Brain pericyte (primary cell): Measurements from ENCODE around the gene ADAMTS17.

Source experiments
- DNase-seq: peaks from one replicate; pipeline ENCODE4 v3.0.0-alpha.2; 2012; ENCODE audit warnings: low read depth, low spot score

The ADAMTS17 gene

DNA sequence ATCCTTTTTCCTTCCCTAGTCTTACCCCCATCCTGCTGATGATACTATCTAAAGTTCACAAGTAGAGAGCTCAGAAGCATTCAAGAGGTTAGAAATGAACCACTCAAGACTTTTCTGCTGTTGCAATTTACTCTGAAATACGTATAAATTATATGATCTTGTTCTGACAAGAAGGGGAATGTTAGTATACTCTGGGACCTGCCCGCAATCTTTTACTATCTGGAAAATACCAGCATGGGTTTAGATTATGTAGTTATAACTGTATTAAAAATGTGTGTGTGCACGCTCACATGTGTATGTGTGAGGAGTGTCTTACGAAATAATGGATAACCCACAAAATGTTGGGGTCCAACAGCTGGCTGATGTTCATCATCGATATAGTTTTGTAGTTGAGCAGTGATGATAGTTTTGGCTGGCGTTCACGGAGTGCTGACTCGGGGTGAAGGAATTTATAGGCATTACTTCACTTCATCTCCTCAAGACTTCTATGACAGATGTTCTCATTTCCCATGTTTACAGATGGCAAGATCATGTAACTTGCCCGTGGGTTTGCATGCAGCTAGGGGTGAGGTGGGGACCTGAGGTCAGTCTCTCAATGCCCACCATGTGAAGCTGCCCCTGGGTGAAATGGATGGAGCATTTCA lies 311.1 kb downstream of the ADAMTS17 start:
- no peak for DNase-seq

DNA sequence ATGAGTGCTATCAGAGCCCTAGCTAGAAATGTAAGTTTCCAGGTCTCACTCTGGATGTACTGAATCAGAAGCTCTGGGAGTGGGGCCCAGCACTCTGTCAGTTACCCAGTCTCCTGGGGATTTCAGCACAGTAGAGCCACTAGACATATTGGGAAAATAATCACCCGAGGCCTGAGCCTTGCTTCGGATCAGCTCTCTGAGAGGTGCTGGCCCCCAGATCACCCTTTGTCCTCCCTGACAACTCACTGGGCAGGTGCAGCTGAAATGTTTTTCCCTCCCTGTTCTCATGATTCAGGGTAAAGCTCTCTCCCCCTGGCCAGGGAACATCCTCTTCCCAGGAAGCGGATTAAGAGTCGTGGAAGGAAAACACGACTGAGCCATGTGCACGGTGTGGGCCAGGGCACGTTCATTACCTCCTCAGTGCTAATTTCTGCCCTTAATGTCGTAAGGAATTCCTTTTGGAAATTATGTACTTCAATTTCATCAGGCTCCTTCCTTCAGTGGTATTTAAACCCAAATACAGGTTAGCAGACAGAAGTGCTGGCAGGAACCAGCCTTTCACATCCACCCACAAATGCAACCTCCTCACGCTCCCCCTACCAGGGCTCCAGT lies 311.8 kb downstream of the ADAMTS17 start:
- no peak for DNase-seq

DNA sequence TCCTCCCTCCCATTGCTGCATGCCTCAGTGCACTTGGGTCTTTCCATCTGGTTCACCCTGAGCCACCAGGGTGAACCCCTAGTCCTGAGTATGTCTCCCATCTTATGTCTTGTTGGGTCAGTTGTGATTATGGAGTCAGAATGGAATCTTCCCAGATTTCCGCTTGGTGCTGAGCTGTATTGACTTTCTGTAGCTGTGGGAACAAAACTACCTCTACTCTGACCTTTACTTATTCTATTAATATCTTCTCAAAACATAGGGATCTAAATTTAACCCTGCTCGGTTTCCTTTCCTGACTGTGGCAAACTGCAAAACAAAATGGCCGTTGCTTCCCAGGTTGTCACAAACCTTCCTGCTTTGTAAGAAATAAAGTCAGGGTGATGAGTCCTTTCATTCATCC lies 312.7 kb downstream of the ADAMTS17 start:
- DNase-seq, result no peak

DNA sequence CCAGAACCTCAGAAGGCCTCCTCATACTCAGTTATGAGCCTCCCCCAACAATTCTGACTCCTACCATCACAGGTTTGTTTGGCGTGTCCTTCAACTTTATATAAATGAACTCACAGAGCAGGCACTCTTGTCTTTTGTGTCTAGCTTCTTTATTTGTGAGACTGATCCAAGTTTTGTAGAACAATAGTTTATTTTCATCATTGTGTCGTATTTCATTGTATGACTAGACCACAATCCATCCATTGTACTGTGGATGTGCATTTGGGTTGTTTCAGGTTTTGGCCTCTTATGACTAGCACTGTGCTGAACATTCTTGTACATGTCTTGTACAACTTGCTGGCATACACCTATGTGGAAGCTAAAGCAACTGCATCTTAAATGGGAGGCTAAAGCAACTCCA lies 315.7 kb downstream of the ADAMTS17 start:
- DNase-seq, result no peak

DNA sequence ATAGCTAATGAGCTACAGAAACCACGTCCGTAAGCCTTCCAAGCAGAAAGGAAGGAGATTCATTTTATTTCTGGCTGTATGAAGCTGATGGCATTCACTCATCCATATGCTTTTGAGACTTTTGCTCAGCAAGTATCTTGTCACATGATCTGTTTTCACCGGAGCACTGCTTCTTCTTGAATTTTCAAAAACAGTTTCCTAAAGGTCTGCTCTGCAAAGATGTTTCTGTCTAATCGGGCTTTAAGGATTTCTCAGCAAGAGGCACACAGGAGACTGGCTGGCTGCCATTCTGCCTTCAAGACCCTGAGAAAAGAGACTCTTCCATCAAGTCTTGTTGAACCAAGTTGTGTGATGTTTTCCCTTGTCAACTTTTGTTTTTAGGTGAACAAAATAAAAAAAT lies 319.0 kb downstream of the ADAMTS17 start:
- no peak for DNase-seq

DNA sequence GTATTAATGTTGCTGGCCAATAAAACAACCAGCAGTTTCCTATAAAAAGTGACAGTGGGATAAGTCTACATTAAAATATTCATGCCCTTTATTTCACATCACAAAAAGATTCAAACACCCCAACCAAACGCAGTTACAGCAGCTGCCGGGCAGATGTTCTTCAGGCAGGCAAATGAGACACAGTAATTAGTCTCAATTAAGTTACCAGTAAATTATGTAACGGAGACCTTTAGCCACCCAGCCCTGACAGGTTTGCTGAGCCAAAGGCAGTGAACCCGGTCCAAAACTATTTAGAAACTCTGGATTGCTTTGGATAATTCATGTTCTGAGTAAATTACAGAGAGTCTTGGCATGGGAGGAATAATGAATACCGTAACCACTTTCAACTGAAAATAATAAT lies 319.4 kb downstream of the ADAMTS17 start:
- no peak for DNase-seq

DNA sequence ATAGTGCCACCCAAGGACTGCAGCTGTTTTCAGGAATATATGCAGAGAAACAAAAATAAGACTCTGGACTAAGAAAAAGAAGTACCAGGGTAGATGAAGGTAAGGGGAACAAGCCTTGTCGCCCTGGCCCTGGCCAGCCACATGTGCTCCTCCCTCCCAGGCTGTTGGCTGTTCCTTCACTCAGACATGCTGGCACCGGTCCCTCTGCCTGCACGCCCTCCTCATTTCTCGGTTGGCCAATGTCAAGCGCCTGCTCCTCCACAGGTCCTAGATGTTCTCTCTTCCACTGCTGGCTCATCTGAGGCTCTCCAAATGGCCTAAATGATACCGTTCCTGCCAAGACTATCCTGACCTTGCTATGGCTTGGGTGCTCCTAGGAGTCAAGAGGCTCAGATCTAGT lies 320.1 kb downstream of the ADAMTS17 start:
- DNase-seq, result no peak

DNA sequence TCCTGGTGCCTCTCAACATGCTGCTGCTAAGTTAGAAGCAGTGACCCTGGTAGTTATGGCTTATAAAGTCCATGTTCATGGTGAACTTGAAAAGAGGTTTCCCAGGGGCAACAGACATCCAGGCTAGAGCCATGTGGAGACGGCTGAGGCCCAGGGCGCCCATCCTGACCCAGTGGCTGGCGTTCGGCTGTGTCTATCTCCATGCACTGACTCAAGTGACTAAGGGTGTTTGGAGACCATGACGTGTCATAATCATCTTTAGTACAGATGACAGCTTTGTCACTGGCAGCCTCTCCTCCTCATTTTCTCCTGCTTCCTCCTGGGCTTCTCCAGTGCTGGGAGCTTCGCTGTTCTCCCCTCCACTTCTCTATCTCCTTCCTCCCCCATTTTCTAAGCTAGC lies 321.2 kb downstream of the ADAMTS17 start:
- no peak for DNase-seq

DNA sequence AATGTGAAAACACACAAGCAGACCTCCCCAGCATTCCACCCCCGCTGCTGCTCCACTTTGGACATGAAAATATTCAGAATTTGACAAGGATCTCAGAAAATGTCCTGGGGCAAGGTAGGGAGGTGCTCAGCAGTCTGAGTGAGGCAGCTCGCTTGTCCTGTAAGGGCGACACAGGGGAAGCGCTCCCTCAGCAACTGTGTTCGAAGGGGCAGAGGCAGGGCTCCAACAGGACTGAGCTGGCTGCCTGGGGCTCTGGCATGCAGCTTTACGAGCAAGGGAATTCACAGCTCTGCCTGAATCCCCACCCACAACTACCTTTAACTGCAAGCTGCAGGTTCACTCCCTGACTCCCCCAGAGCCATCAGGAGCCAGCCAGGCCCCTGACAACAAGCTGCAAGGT lies 321.6 kb downstream of the ADAMTS17 start:
- no peak for DNase-seq

DNA sequence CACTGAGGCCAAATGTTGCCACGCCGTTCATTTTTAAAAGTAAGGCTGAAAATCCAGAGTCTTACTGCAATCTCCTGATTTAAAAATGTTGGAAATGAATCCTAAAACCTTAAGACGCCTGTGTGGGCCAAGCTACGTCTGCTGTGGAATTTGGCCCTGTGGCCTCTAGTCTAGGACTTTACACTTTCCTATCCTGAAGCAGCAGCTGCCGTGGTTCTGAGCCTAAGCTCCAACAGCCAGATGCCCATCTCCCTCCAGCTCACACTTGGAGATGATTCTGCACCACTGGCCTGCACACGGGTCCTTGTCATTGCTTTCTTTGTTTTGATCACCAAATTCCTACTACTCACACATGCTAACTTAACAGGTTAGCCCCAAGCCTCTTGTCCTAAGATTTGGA lies 322.2 kb downstream of the ADAMTS17 start:
- DNase-seq, result no peak

DNA sequence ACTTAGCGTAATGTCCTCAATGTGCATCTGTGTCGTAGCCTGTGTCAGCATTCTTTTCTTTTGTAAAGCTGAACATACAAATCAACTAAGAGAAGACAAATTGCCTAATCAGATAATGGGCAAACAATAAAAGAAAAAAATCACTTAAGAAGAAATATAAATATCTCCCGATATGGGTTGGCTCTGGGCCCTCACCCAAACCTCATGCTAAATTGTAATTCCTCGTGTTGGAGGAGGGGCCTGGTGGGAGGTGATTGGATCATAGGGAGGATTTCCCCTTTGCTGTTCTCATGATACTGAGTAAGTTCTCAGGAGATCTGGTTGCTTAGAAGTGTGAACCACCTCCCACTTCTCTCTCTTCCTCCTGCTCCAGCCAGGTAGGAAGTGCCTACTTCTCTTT lies 323.6 kb downstream of the ADAMTS17 start:
- DNase-seq, result no peak

DNA sequence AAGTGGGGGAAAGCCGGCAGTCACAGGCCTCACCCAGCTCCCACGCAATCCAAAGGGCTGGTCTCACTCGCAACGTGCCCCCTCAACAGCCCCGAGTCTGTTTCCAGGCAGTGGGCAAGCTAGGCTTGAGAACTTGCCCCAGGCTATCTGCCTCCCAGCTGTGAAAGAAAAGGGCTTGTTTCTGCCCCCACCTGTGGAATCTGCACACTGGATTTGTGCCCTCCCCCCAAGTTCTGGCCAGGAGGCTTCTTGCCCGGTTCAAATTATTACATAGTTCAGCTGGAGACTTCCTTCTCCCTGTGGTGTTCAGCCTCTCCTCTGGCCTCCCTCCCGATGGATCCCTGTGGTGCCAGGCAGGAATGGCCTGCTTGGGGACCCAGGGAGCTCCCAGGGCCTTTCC lies 324.6 kb downstream of the ADAMTS17 start:
- DNase-seq, result no peak

DNA sequence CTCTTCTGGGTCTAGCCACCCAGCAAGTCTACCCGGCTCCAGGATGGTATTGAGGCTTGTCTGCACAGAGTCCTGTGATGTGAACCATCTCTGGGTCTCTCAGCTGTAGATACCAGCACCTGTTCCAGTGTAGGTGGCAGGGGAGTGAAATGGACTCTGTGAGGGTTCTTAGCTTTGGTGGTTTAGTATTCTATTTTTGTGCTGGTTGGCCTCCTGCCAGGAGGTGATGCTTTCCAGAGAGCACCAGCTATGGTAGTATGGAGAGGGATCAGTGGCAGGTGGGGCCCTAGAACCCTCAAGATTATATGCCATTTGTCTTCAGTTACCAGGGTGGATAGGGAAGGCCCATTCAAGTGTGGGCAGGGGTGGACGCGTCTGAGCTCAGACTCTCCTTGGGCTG lies 325.1 kb downstream of the ADAMTS17 start:
- DNase-seq, result no peak

DNA sequence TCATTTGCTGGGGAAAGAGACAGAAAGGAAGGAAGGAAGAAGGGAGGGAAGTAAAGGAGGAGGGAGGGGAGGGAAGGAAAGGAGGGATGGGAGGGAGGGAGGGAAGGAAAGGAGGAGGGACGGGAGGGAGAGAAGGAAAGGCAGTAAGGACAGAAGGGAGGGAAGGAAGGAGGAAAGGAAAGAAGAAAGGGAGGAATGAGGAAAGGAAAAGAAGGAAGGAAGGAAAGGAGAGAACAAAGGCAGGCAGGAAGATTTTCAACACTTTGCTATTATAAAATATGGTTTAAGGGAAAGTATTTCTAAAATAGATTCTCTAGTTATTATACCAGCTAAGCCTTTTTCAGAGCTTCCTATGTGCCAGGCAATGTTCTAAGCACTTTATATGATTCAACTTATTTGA lies 330.5 kb downstream of the ADAMTS17 start:
- no peak for DNase-seq

DNA sequence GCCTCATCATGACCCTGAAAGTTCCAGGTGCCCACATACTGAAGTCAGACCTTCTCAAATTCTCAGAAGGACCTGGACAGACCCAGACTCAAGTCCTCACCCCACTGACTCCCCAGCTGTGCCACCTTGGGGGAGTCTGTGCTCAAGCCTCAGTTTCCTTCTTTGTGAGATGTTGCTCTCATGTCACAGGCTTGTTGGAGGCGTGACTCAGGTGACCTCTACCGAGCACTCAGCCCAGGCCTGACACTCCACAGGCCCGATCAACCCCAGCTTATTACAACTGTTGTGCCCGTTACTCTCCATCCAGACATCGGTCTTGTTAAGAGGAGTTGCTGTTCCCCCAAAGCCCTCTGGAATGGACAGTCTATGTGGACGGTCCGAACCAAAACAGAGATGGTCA lies 332.4 kb downstream of the ADAMTS17 start:
- DNase-seq, result no peak

DNA sequence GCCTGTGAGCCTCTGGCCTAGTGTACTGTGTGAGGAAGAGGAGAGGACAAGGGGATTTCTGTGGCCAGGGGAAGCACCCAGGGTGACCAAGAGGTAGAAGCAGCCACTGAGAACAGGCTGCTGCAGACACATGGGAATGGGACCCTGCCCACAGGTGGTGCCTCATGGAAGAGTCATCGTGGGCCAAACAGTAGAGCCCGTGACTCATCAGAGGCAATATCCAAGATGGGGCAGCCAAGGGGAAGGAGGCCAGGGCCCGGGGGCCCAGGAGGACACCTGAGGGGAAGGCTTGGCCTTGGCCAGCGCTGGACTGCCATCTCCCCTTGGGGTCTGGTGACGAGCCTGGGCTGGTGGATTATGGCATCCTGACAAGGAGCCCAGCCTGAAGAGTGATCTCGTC lies 333.5 kb downstream of the ADAMTS17 start:
- DNase-seq, result no peak

DNA sequence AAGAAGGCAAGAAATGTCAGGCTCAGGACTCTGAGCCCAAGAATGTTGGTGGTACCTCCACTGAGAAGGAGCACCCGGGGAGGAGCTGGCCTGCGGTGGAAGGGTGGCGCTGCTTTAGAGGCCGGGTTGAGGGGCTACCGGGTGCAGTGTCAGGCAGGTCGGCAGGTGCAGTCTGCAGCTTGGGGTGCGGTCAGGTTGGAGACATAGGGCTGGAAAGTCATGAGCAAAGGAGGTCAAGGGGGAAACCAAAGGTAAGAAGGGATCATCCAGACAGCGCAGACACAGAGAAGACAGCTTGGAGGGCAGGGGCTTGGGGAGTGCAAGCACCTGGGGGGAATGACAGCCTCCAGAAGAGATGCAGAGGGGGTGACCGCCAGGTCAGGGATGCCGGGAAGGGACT lies 334.2 kb downstream of the ADAMTS17 start:
- no peak for DNase-seq

DNA sequence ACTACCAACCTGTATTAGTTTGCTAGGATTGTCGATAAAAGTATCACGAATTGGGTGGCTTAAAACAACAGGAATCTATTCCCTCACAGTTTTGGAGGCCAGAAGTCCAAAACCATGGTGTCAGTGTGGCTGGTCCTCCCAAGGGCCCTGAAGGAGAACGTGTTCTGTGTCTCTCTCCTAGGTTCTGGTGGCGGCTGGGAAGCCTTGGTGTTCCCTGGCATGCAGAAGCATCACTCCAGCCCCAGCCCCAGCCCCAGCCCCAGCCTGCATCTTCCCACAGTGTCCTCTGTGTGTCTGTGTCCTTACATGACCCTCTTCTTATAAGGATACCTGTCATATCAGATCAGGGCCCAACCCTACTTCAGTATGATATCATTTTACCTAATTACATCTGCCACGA lies 336.1 kb downstream of the ADAMTS17 start:
- DNase-seq, result no peak

DNA sequence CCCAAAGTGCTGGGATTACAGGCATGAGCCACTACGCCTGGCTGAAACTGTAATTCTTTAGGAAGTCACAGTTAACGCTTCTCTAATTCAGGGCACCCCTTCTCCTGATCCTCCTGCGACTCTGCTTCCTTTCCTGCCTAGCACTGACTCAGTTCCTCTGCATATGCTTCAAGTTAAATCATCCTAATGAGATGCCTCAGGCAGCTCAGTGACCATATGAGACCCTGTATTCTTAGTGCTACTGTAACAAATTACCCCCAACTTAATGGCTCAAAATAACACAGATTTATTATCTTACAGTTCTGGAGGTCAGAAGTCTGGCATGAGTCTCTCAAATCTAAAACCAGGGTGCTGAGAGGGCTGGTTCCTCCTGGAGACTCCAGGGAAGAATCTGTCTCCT lies 336.8 kb downstream of the ADAMTS17 start:
- DNase-seq, result no peak

DNA sequence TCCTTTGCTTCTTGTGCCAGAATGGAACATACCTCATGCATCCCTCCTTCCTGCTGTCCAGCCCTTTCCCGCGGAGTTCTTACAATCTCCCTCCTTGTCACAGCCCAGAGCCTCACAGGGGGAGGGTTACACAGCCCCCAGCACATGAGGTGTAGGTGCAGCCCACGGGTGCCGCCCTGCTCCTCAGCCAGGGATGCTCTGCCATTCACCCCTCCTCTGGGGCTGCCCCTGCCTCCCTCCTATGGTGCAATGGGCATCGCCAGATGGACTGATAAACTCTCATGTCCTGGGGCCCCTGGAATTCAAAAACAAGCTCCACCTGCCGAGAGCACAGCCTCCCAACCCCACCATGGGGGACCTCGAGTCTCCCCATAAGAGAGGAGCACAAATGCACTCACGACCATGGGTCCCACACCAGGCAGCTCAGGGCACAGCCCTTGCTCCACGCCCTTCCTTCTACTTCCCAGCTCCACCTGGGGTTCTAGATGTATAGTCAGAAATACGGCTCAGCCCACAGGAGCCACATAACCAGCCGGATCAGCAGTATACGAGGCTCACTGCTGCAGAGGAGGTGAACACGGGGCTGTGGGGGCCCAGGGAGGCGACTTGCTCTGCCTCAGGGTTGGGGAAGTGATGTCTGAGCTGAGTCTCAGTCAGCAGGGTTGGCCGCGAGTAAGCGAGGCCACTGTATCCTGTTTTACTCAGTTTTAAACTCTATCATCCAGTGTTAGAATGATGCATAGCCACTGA lies 338.8 kb downstream of the ADAMTS17 start:
- no peak for DNase-seq

DNA sequence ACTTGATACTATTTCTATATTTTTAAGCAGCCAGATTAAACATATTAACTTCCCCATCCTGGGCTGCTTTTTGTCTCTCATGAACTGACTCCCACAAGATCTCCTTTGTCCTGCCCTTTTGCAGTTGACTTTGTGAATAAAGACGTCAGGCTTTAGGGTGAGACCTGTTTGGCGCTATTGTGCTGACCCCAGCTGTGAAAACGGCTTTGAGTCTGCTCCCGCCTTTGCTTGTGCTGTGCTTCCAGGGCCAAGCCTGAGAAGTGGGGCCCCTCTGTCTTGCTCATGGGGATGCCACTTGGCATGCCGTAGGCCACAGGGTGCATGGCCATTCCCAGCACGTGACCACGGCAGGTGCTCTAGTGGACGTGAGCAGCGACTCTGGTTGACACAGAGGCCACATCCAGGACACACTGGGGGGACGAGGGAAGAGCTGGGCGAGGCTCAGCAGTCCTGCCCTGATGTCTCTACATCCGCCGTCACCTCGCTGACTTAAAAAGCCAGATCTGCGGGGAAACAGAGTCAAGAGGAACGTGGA lies 339.6 kb downstream of the ADAMTS17 start:
- no peak for DNase-seq

DNA sequence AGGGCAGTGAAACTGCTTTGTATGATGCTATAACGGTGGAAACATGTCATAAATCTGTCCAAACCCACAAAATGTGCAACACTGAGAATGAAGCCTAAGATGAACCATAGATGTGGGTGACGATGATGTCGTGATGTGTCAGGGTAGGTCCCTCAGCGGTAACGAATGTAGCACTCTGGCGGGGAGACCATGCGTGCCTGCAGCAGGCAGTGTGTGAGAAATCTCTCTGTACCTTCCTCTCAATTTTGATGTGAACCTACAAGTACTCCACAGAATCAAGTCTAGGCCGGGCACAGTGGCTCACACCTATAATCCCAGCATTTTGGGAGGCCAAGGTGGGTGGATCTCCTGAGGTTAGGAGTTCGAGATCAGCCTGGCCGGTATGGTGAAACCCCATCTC lies 340.4 kb downstream of the ADAMTS17 start:
- DNase-seq, result no peak
